GM12873 (cell line): ENCODE data around the gene NAA10.

Experiments
- CTCF ChIP-seq: IDR thresholded peaks from 2 replicates; pipeline ENCODE4 v1.5.1; 2012; ENCODE audit warnings: low read depth, mild to moderate bottlenecking, moderate library complexity, low read length, control low read depth; ENCODE audit not compliant: insufficient read depth; ENCODE audit errors: missing control alignments

The NAA10 gene

DNA sequence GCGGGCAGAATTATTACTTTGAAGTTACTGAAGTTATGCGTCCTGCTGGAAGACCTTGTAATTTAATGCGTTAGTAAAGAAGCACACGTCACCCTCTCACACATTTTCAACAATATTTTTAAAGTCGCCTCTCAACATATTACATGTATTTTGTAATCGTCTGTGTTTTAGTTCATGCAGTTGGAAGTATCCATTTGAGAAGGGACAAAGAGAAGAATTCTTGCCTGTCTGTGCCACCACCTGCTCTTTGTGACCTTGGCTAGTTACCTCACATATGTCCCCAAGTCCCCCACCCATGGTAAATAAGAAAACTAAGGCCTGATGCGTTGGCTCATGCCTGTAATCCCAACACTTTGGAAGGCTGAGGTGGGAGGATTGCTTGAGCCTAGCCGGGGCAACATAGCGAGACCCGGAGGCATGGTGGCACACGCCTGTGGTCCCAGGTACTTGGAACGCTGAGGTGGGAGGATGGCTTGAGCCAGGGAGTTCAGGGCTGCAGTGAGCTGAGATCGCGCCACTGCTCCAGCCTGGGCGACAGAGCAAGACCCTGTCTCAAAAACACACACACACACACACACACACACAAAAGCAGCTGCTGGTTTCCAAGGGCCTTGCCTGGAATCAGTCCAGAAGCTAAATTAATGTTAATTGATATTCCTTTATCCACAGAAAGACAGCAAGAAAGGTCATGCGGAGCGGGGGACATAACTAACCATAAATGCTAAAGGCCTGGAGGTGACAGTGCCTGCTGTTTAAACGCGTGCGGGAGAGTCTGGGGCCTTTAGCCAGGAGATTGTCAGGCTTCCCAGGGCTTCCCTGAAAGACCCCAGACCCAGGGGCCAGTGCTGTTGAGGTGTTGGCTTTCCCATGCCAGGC lies 38.5 kb upstream of the NAA10 start:
- TF ChIP-seq CTCF = no peak

- TF ChIP-seq CTCF = no peak
Measured at GRCh38 chrX:153972368-153973126, 37.7 kb upstream of the NAA10 start, which contains the start of gene TMEM187. Gene TMEM187, plus strand, starts transcription at chrX:153972754. Its CDS starts 9,309 bp downstream, at chrX:153982063.

- no peak for TF ChIP-seq CTCF
Measured at GRCh38 chrX:153971450-153972367, 36.9 kb upstream of the NAA10 start, which contains the start of gene HCFC1. Gene HCFC1, minus strand, starts transcription at chrX:153971818. Its CDS starts 978 bp downstream, at chrX:153970840.

DNA sequence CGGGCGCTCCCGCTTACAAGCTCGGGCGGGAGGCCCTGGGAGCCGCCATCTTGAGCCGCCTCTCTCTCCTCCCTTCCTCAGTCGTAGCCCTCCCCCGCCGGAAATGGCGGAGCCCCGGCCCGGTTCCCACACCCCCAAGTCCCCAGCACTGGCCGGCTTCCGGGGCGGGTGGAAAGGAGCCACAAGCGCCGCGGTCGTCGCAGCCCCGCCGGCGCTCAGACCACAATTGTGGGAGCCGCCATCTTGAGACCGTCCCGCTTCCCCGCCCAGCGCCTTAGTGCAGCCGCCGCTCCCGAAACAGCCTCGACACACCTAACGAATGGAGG lies 36.2 kb upstream of the NAA10 start:
- no peak for TF ChIP-seq CTCF

- no peak for TF ChIP-seq CTCF
Measured at GRCh38 chrX:153970357-153971123, 35.7 kb upstream of the NAA10 start.

DNA sequence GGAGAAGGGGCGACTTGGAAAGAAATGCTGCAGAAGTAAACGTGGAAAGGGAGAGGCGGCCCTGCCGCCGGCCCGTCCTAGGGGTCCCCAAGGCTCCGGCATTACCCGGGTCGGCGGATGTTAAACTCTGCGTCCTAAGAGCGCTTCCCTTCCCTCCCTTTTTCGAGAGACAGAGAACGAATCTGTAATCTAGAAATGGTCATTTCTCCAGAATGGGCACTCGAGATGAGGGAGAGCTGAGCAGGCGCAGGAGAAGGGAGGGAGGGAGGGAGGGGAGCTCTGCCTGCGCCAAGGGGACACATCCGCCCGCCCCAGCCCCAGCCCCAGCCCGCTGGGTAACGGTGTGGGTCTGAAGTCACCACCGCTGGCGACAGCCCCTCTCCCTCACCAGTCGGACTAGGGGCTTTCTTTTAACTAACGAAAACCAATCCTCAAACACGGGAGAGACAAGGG lies 35.1 kb upstream of the NAA10 start:
- TF ChIP-seq CTCF = no peak
